ENCODE measurements around the gene NUBPL.

DNA sequence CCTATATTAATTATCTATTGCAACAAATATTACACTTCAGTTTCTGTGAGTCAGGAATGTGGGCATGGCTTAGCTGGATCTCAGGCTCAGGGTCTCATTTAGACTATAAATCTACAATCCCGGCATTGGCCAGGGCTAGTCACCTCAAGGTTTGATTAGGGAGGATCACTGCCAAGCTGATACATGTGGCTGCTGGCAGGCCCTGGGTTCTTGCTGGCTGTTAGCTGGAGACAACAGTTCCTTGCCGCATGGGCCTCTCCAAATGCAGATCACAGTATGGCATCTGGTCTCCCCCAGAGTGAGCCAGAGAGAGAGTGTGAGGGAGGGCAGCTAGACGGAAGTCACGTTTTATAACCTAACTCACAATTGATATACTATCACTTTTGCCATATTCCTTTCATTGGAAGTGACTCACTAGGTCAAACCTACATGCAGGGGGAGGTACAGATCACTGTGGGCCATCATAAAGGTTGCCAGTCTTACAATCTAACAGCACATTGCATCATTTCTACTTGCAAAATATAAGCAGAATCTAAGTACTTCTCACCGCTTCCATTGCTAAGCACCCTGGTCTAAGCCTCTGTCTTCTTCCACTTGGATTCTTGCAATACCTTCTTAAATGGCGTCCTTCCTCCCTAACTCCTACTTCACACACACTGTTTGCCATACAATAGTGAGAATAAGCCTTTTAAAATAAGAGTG lies 341.9 kb downstream of the NUBPL start:
- TF ChIP-seq NR3C1 (CRISPR knock-in tag; conservative IDR thresholded peaks at IDR 0.05; ENCODE audit: low read depth) = no peak
- no peak for TF ChIP-seq ZNF219 (CRISPR knock-in tag; IDR thresholded peaks at IDR 0.05; ENCODE audit: borderline replicate concordance)
- TF ChIP-seq ZNF317 (CRISPR knock-in tag; IDR thresholded peaks at IDR 0.05; ENCODE audit: borderline replicate concordance, low read depth) = no peak
- TF ChIP-seq, protein P1, sequence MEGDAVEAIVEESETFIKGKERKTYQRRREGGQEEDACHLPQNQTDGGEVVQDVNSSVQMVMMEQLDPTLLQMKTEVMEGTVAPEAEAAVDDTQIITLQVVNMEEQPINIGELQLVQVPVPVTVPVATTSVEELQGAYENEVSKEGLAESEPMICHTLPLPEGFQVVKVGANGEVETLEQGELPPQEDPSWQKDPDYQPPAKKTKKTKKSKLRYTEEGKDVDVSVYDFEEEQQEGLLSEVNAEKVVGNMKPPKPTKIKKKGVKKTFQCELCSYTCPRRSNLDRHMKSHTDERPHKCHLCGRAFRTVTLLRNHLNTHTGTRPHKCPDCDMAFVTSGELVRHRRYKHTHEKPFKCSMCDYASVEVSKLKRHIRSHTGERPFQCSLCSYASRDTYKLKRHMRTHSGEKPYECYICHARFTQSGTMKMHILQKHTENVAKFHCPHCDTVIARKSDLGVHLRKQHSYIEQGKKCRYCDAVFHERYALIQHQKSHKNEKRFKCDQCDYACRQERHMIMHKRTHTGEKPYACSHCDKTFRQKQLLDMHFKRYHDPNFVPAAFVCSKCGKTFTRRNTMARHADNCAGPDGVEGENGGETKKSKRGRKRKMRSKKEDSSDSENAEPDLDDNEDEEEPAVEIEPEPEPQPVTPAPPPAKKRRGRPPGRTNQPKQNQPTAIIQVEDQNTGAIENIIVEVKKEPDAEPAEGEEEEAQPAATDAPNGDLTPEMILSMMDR (IDR thresholded peaks at IDR 0.05) = no peak
- TF ChIP-seq, protein P2, sequence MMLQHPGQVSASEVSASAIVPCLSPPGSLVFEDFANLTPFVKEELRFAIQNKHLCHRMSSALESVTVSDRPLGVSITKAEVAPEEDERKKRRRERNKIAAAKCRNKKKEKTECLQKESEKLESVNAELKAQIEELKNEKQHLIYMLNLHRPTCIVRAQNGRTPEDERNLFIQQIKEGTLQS (CRISPR knock-in tag; conservative IDR thresholded peaks at IDR 0.05) = no peak
- TF ChIP-seq NR1H2 (CRISPR knock-in tag; IDR thresholded peaks at IDR 0.05) = no peak
- TF ChIP-seq, protein P3, sequence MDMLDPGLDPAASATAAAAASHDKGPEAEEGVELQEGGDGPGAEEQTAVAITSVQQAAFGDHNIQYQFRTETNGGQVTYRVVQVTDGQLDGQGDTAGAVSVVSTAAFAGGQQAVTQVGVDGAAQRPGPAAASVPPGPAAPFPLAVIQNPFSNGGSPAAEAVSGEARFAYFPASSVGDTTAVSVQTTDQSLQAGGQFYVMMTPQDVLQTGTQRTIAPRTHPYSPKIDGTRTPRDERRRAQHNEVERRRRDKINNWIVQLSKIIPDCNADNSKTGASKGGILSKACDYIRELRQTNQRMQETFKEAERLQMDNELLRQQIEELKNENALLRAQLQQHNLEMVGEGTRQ (CRISPR knock-in tag; IDR thresholded peaks at IDR 0.05) = no peak
- TF ChIP-seq KAT7 (CRISPR knock-in tag; IDR thresholded peaks at IDR 0.05; ENCODE audit: borderline replicate concordance) = no peak
- TF ChIP-seq GABPB1 (CRISPR knock-in tag; IDR thresholded peaks at IDR 0.05) = peak; percentile 50; the same call in 1 of the 2 replicates
- TF ChIP-seq, protein P4, sequence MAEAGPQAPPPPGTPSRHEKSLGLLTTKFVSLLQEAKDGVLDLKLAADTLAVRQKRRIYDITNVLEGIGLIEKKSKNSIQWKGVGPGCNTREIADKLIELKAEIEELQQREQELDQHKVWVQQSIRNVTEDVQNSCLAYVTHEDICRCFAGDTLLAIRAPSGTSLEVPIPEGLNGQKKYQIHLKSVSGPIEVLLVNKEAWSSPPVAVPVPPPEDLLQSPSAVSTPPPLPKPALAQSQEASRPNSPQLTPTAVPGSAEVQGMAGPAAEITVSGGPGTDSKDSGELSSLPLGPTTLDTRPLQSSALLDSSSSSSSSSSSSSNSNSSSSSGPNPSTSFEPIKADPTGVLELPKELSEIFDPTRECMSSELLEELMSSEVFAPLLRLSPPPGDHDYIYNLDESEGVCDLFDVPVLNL (CRISPR knock-in tag; IDR thresholded peaks at IDR 0.05; ENCODE audit: borderline replicate concordance, low read depth) = no peak
- TF ChIP-seq, protein P5, sequence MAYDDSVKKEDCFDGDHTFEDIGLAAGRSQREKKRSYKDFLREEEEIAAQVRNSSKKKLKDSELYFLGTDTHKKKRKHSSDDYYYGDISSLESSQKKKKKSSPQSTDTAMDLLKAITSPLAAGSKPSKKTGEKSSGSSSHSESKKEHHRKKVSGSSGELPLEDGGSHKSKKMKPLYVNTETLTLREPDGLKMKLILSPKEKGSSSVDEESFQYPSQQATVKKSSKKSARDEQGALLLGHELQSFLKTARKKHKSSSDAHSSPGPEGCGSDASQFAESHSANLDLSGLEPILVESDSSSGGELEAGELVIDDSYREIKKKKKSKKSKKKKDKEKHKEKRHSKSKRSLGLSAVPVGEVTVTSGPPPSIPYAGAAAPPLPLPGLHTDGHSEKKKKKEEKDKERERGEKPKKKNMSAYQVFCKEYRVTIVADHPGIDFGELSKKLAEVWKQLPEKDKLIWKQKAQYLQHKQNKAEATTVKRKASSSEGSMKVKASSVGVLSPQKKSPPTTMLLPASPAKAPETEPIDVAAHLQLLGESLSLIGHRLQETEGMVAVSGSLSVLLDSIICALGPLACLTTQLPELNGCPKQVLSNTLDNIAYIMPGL (CRISPR knock-in tag; IDR thresholded peaks at IDR 0.05) = no peak

Measured in WTC11 (cell line).